IPS-15b (cell line): ENCODE results near the gene SLC27A3.

ENCODE experiments used
- H3K27me3 ChIP-seq: one replicate; pipeline ENCODE4 v1.6.1; 2013; ENCODE audit warnings: low read length; ENCODE audit not compliant: control insufficient read depth, insufficient read depth
- H3K36me3 ChIP-seq: one replicate; pipeline ENCODE4 v1.6.1; 2013; ENCODE audit warnings: low read length; ENCODE audit not compliant: control insufficient read depth, insufficient read depth
- H3K4me1 ChIP-seq: one replicate; pipeline ENCODE4 v1.6.1; 2013; ENCODE audit warnings: mild to moderate bottlenecking, low read length; ENCODE audit not compliant: control insufficient read depth, insufficient read depth
- H3K4me3 ChIP-seq: one replicate; pipeline ENCODE4 v1.5.1; 2013; ENCODE audit warnings: low read depth, low read length
- H3K9ac ChIP-seq: one replicate; pipeline ENCODE4 v1.6.1; 2013; ENCODE audit warnings: low read depth, mild to moderate bottlenecking, low read length
- H3K9me3 ChIP-seq: one replicate; pipeline ENCODE4 v1.6.1; 2013; ENCODE audit warnings: mild to moderate bottlenecking, low read length; ENCODE audit not compliant: control insufficient read depth, insufficient read depth

The SLC27A3 gene

GRCh38 chr1:153798468-153798780 lies 23.2 kb downstream of the SLC27A3 start:
- H3K27me3 ChIP-seq: no peaks in the 10 kb centered on the region
- no peaks in the 10 kb centered on the region for H3K9me3 ChIP-seq
- H3K9ac ChIP-seq: no peak overlapping the region
- H3K36me3 ChIP-seq: no peaks in the 10 kb centered on the region
- H3K4me3 ChIP-seq: no peak overlapping the region
- H3K4me1 ChIP-seq: peaks cover 7% of the 10 kb centered on the region

GRCh38 chr1:153799016-153799415 lies 23.8 kb downstream of the SLC27A3 start:
- no peaks in the 10 kb centered on the region for H3K27me3 ChIP-seq
- peaks cover 7% of the 10 kb centered on the region for H3K4me1 ChIP-seq
- H3K9me3 ChIP-seq: no peaks in the 10 kb centered on the region
- H3K36me3 ChIP-seq: no peaks in the 10 kb centered on the region
- no peak overlapping the region for H3K9ac ChIP-seq
- no peak overlapping the region for H3K4me3 ChIP-seq

- Histone ChIP-seq H3K9ac (no peak overlapping the region), H3K9me3 (no peaks in the 10 kb centered on the region), H3K4me1 (peaks cover under 1% of the 10 kb centered on the region), H3K36me3 (no peaks in the 10 kb centered on the region), H3K27me3 (no peaks in the 10 kb centered on the region), H3K4me3 (no peak overlapping the region)
Observed at GRCh38 chr1:153799566-153800465, 24.6 kb downstream of the SLC27A3 start.

- H3K9ac ChIP-seq: no peak overlapping the region
- no peaks in the 10 kb centered on the region for H3K27me3 ChIP-seq
- no peaks in the 10 kb centered on the region for H3K9me3 ChIP-seq
- H3K36me3 ChIP-seq: no peaks in the 10 kb centered on the region
- no peaks in the 10 kb centered on the region for H3K4me1 ChIP-seq
- H3K4me3 ChIP-seq: no peak overlapping the region
Observed at GRCh38 chr1:153800516-153800915, 25.3 kb downstream of the SLC27A3 start.

GRCh38 chr1:153801028-153801625 lies 25.9 kb downstream of the SLC27A3 start:
- Histone ChIP-seq H3K27me3 (no peaks in the 10 kb centered on the region), H3K4me1 (no peaks in the 10 kb centered on the region), H3K36me3 (no peaks in the 10 kb centered on the region), H3K9ac (no peak overlapping the region), H3K9me3 (no peaks in the 10 kb centered on the region), H3K4me3 (no peak overlapping the region)

- Histone ChIP-seq H3K4me1 (no peaks in the 10 kb centered on the region), H3K9me3 (no peaks in the 10 kb centered on the region), H3K4me3 (no peak overlapping the region), H3K36me3 (no peaks in the 10 kb centered on the region), H3K9ac (no peak overlapping the region), H3K27me3 (no peaks in the 10 kb centered on the region)
Observed at GRCh38 chr1:153801786-153802697, 26.8 kb downstream of the SLC27A3 start.

GRCh38 chr1:153803470-153804056 lies 28.4 kb downstream of the SLC27A3 start:
- Histone ChIP-seq H3K36me3 (peaks cover 8% of the 10 kb centered on the region), H3K9ac (no peak overlapping the region), H3K27me3 (no peaks in the 10 kb centered on the region), H3K4me1 (no peaks in the 10 kb centered on the region), H3K4me3 (no peak overlapping the region), H3K9me3 (no peaks in the 10 kb centered on the region)

GRCh38 chr1:153804112-153804511 lies 28.9 kb downstream of the SLC27A3 start:
- Histone ChIP-seq H3K9ac (no peak overlapping the region), H3K9me3 (no peaks in the 10 kb centered on the region), H3K27me3 (no peaks in the 10 kb centered on the region), H3K4me1 (no peaks in the 10 kb centered on the region), H3K36me3 (peaks cover 8% of the 10 kb centered on the region), H3K4me3 (no peak overlapping the region)

- no peak overlapping the region for H3K9ac ChIP-seq
- H3K4me1 ChIP-seq: no peaks in the 10 kb centered on the region
- no peaks in the 10 kb centered on the region for H3K9me3 ChIP-seq
- H3K4me3 ChIP-seq: no peak overlapping the region
- peaks cover 8% of the 10 kb centered on the region for H3K36me3 ChIP-seq
- no peaks in the 10 kb centered on the region for H3K27me3 ChIP-seq
Observed at GRCh38 chr1:153805042-153805745, 30.0 kb downstream of the SLC27A3 start.

GRCh38 chr1:153805886-153806719 lies 30.9 kb downstream of the SLC27A3 start:
- no peak overlapping the region for H3K4me3 ChIP-seq
- no peaks in the 10 kb centered on the region for H3K27me3 ChIP-seq
- no peaks in the 10 kb centered on the region for H3K4me1 ChIP-seq
- no peaks in the 10 kb centered on the region for H3K9me3 ChIP-seq
- no peak overlapping the region for H3K9ac ChIP-seq
- H3K36me3 ChIP-seq: peaks cover 10% of the 10 kb centered on the region
